Loucy (cell line): ENCODE measurements around the gene TTC7B.

Experiments used
- H2AFZ ChIP-seq: fragments of 200-600 bp; sonication (generic); 2 replicates; pipeline ENCODE4 v1.6.0; 2016; ENCODE audit warnings: antibody characterized with exemption, mild to moderate bottlenecking, low read length, moderate library complexity
- H3F3A ChIP-seq: fragments of 200-600 bp; 2 replicates; pipeline ENCODE4 v1.6.0; 2016; ENCODE audit warnings: antibody characterized with exemption, low read depth, mild to moderate bottlenecking
- H3K27me3 ChIP-seq: fragments of 200-600 bp; sonication (generic); 2 replicates; pipeline ENCODE4 v1.6.1; 2014; ENCODE audit warnings: low read length, mild to moderate bottlenecking; ENCODE audit not compliant: insufficient read depth, poor library complexity, severe bottlenecking
- H3K36me3 ChIP-seq: fragments of 200-600 bp; sonication (generic); 2 replicates; pipeline ENCODE4 v1.6.1; 2016; ENCODE audit warnings: low read length; ENCODE audit not compliant: insufficient read depth
- H3K4me1 ChIP-seq: fragments of 200-600 bp; sonication (generic); 2 replicates; pipeline ENCODE4 v1.5.1; 2014; ENCODE audit warnings: low read length, mild to moderate bottlenecking; ENCODE audit not compliant: insufficient read depth, poor library complexity, severe bottlenecking
- H3K4me2 ChIP-seq: fragments of 200-600 bp; sonication (generic); 2 replicates; pipeline ENCODE4 v1.6.0; 2014; ENCODE audit warnings: antibody characterized with exemption, low read length, low read depth, mild to moderate bottlenecking; ENCODE audit not compliant: poor library complexity, severe bottlenecking
- H3K4me3 ChIP-seq: fragments of 200-600 bp; sonication (generic); 2 replicates; pipeline ENCODE4 v1.5.1; 2014; ENCODE audit warnings: low read length, mild to moderate bottlenecking, mixed read lengths; ENCODE audit not compliant: poor library complexity, severe bottlenecking
- H3K79me2 ChIP-seq: fragments of 200-600 bp; sonication (generic); 2 replicates; pipeline ENCODE4 v1.6.1; 2014; ENCODE audit warnings: low read length; ENCODE audit not compliant: insufficient read depth
- H3K9ac ChIP-seq: fragments of 200-600 bp; sonication (generic); 2 replicates; pipeline ENCODE4 v1.6.0; 2014; ENCODE audit warnings: mild to moderate bottlenecking, low read depth, low read length, moderate library complexity; ENCODE audit not compliant: poor library complexity, severe bottlenecking
- H3K9me2 ChIP-seq: fragments of 200-600 bp; sonication (generic); replicated peaks from 2 replicates; pipeline ENCODE4 v1.6.1; 2016; ENCODE audit warnings: low read depth, low read length, mixed read lengths
- H3K9me3 ChIP-seq: fragments of 200-600 bp; sonication (generic); 2 replicates; pipeline ENCODE4 v1.6.1; 2014; ENCODE audit warnings: mild to moderate bottlenecking, antibody characterized with exemption, low read length, low read depth; ENCODE audit not compliant: insufficient read depth
- H4K20me1 ChIP-seq: fragments of 200-600 bp; sonication (generic); 2 replicates; pipeline ENCODE4 v1.6.0; 2014; ENCODE audit warnings: antibody characterized with exemption, low read length, mild to moderate bottlenecking; ENCODE audit not compliant: insufficient read depth, poor library complexity, severe bottlenecking
- CTCF ChIP-seq: fragments of 200-600 bp; sonication (generic); conservative IDR thresholded peaks from 2 replicates; pipeline ENCODE4 v1.5.1; 2014; ENCODE audit warnings: mild to moderate bottlenecking, antibody characterized with exemption, low read length
- EZH2phosphoT487 ChIP-seq: fragments of 200-600 bp; IDR thresholded peaks from 2 replicates; pipeline ENCODE4 v1.6.1; 2018; ENCODE audit warnings: antibody characterized with exemption, mild to moderate bottlenecking, moderate library complexity, borderline replicate concordance

The TTC7B gene

DNA sequence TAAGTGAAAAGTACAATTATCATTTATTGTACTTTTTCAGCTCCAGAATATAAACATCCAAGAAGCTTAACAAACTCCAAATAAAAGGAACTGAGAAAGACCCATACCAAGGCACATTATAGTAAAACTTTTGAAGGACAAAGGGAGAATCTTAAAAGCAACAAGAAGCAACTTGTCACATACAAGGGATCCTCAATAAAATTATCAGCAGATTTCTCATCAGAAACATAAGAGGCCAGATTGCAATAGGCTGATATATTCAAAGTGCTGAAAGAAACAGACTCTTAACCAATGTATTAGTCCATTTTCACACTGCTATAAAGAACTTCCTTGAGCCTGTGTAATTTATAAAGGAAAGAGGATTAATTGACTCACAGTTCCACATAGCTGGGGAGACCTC lies 48.3 kb downstream of the TTC7B start:
- no peaks in the 10 kb centered on the region for H3K9me2 ChIP-seq
- peaks cover 20% of the 10 kb centered on the region; the same call in 1 of the 2 replicates for H3K9me3 ChIP-seq

GRCh38 chr14:90760591-90761316 lies 55.5 kb downstream of the TTC7B start:
- Histone ChIP-seq H3F3A (peaks cover 4% of the 10 kb centered on the region; the same call in 1 of the 2 replicates), H3K36me3 (peaks cover 4% of the 10 kb centered on the region; the same call in 1 of the 2 replicates), H3K9me3 (peaks cover 8% of the 10 kb centered on the region; the same call in 1 of the 2 replicates), H3K4me3 (no peak overlapping the region), H2AFZ (no peak overlapping the region), H4K20me1 (no peaks in the 10 kb centered on the region), H3K4me1 (peaks cover 19% of the 10 kb centered on the region), H3K4me2 (no peak overlapping the region), H3K9ac (no peak overlapping the region), H3K9me2 (no peaks in the 10 kb centered on the region), H3K27me3 (no peaks in the 10 kb centered on the region), H3K79me2 (no peaks in the 10 kb centered on the region)
- TF ChIP-seq CTCF (peak; percentile 81), EZH2phosphoT487 (no peak)

More for the DNA sequence above, 48.3 kb downstream of the TTC7B start:
- Histone ChIP-seq H3K4me3 (no peak overlapping the region), H3K27me3 (no peaks in the 10 kb centered on the region), H3K4me2 (no peak overlapping the region), H4K20me1 (no peaks in the 10 kb centered on the region), H3K4me1 (no peaks in the 10 kb centered on the region), H3K9ac (no peak overlapping the region), H3K36me3 (peaks cover 46% of the 10 kb centered on the region; the same call in 1 of the 2 replicates), H3K79me2 (no peaks in the 10 kb centered on the region), H2AFZ (no peak overlapping the region), H3F3A (no peaks in the 10 kb centered on the region)
- TF ChIP-seq EZH2phosphoT487 (no peak), CTCF (no peak)

DNA sequence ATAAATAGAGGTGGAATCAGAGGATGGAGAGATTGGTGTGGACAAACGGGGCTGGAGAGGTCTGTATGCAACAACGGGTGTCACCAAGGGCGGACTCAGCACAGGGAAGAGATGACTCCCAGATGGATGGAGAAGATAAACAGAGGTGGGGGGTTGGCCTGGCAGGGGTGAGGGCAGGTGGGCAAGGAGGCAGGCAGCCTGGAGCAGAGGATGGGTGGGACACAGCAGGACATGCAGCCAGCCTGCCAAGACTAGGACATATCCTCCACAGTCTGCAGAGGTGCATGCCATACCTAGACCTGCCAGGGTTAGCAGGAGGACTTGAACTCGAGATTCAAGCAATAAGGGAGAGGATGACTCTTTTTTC lies 56.2 kb downstream of the TTC7B start:
- peaks cover 2% of the 10 kb centered on the region; the same call in 1 of the 2 replicates for H3K36me3 ChIP-seq
- no peak overlapping the region for H3K4me3 ChIP-seq
- H3F3A ChIP-seq, result peaks cover 4% of the 10 kb centered on the region; the same call in 1 of the 2 replicates
- H3K4me2 ChIP-seq, result no peak overlapping the region
- peaks cover 19% of the 10 kb centered on the region for H3K4me1 ChIP-seq
- H3K27me3 ChIP-seq, result no peaks in the 10 kb centered on the region
- no peak for TF ChIP-seq EZH2phosphoT487
- TF ChIP-seq CTCF, result no peak
- peak overlapping the region; percentile 12 for H3K9ac ChIP-seq
- H4K20me1 ChIP-seq, result no peaks in the 10 kb centered on the region
- H3K9me3 ChIP-seq, result peaks cover 8% of the 10 kb centered on the region; the same call in 1 of the 2 replicates
- H3K9me2 ChIP-seq, result no peaks in the 10 kb centered on the region
- H2AFZ ChIP-seq, result no peak overlapping the region
- H3K79me2 ChIP-seq, result no peaks in the 10 kb centered on the region
